ENCODE measurements around the gene USP4. TPM values are rescaled to one million over a fixed set of nuclear protein-coding genes. Genes with fewer than 3 reads are reported as not detected.
"Not testable (repeated sequence)": the region's sequence is repeated elsewhere in the genome, so short reads cannot be mapped to it uniquely, and the experiment has no call there.

Gene USP4
- total RNA-seq, 3 donors from 2014 or later: 26.3 to 32.8 (median 29.9) TPM

DNA sequence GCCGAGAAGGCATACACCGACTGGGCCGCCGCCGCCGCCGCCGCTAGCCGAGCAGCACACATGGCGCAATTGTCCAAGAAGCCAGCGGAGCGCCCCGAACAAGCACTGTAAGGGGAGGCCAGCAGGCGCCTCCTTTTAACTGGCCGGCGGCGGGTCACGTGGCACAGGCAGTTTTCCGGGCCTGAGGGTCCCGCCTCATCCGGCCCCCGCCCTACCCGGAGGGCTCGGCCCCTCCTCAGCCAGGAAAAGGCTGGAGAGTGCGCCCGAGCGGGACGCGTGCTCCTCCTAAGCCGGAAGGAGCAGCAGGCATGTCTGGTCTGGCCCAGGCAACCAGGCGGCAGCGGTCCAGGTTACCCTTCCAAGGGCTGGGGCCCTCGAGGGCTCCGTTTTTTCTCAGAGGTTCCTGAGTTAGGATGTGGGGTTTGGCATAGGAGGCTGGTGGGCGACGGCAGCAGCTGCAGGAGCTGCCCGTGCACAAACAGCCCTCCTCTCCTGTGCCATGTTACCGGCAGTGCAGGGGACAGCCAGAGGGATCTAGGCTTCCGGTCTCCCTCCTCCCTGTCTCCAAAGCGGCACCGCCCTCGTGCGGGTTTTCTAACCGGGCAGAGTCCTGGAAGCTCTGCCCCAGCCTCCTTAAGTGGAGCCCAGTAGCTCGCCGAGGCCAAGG, 18.5 kb upstream of the USP4 start, which contains the start of gene GPX1:
TSS of gene GPX1 (minus strand) at position 137 of the 667 bp plus-strand sequence. CDS start at position 62, 75 bp downstream.
- intact Hi-C loops (cut with DNase I; ENCODE audit: low total_unique reads): no loop called here
- Histone ChIP-seq H3K4me3 (peak within 1 kb of the TSS; percentile 76 to 97 (median 80)), H3K4me1 (peaks cover 0 to 10% of the 10 kb centered on the region in 2 donors), H3K36me3 (no peaks in the 10 kb centered on the region), H3K9me3 (no peaks in the 10 kb centered on the region), H3K27me3 (no peaks in the 10 kb centered on the region), H3K27ac (peak within 1 kb of the TSS; percentile 89 to 97)
- peak; percentile 89 to 91 for DNase-seq (ENCODE audit: low spot score in 2 of 2)
- TF ChIP-seq POLR2A (IDR thresholded peaks at IDR 0.05): peak; percentile 90
- TF ChIP-seq POLR2AphosphoS5 (IDR thresholded peaks at IDR 0.05): peak; percentile 80 to 90 (median 87)
- TF ChIP-seq, protein P1, sequence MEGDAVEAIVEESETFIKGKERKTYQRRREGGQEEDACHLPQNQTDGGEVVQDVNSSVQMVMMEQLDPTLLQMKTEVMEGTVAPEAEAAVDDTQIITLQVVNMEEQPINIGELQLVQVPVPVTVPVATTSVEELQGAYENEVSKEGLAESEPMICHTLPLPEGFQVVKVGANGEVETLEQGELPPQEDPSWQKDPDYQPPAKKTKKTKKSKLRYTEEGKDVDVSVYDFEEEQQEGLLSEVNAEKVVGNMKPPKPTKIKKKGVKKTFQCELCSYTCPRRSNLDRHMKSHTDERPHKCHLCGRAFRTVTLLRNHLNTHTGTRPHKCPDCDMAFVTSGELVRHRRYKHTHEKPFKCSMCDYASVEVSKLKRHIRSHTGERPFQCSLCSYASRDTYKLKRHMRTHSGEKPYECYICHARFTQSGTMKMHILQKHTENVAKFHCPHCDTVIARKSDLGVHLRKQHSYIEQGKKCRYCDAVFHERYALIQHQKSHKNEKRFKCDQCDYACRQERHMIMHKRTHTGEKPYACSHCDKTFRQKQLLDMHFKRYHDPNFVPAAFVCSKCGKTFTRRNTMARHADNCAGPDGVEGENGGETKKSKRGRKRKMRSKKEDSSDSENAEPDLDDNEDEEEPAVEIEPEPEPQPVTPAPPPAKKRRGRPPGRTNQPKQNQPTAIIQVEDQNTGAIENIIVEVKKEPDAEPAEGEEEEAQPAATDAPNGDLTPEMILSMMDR (IDR thresholded peaks at IDR 0.05): no peak

DNA sequence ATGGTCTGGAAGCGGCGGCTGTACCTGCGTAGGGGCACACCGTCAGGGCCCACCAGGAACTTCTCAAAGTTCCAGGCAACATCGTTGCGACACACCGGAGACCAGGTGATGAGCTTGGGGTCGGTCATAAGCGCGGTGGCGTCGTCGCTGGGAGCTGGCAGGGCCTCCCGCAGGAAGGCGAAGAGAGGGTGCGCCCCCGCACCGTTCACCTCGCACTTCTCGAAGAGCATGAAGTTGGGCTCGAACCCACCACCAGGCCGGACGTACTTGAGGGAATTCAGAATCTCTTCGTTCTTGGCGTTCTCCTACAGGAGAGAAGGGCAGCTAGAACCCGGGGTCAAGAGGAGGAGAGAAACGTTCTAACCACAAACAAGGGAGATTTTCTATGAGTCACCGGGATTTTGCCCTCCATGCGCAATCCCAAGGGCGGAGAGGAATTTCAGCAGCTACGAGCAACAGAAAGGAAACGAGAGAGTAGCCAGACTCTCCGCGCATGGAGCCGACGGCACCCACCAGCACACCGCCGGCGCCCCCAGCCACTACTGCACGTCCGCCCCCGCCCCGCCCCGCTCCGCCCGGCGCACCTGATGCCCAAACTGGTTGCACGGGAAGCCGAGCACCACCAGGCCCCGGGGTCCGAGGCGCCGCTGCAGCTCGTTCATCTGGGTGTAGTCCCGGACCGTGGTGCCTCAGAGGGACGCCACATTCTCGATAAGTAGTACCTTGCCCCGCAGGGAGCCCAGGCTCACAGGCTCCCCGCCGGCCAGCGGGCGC, 17.8 kb upstream of the USP4 start:
- intact Hi-C loops (cut with DNase I; ENCODE audit: low total_unique reads); H3K36me3 ChIP-seq; H3K4me1 ChIP-seq: not testable (repeated sequence)

DNA sequence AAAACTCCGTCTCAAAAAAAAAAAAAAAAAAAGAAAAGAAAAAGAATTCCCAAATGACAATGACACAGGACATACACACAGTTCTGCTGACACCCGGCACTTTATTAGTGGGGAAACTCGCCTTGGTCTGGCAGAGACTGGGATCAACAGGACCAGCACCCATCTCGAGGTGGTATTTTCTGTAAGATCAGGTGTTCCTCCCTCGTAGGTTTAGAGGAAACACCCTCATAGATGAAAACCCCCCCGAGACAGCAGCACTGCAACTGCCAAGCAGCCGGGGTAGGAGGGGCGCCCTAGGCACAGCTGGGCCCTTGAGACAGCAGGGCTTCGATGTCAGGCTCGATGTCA, 17.2 kb upstream of the USP4 start:
- H3K4me1 ChIP-seq; intact Hi-C loops (cut with DNase I; ENCODE audit: low total_unique reads); H3K36me3 ChIP-seq; H3K9me3 ChIP-seq; DNase-seq (ENCODE audit: low spot score in 2 of 2); H3K27me3 ChIP-seq: not testable (repeated sequence)
- peak overlapping the region; percentile 76 to 97 (median 80) for H3K4me3 ChIP-seq
- peak overlapping the region; percentile 89 to 97 for H3K27ac ChIP-seq

More for the DNA sequence above, 17.8 kb upstream of the USP4 start:
- peak overlapping the region; percentile 89 to 97 for H3K27ac ChIP-seq
- H3K9me3 ChIP-seq, H3K27me3 ChIP-seq: not testable (repeated sequence)
- peak; percentile 36 to 54 for DNase-seq (ENCODE audit: low spot score in 2 of 2)
- H3K4me3 ChIP-seq: peak overlapping the region; percentile 76 to 97 (median 80)

DNA sequence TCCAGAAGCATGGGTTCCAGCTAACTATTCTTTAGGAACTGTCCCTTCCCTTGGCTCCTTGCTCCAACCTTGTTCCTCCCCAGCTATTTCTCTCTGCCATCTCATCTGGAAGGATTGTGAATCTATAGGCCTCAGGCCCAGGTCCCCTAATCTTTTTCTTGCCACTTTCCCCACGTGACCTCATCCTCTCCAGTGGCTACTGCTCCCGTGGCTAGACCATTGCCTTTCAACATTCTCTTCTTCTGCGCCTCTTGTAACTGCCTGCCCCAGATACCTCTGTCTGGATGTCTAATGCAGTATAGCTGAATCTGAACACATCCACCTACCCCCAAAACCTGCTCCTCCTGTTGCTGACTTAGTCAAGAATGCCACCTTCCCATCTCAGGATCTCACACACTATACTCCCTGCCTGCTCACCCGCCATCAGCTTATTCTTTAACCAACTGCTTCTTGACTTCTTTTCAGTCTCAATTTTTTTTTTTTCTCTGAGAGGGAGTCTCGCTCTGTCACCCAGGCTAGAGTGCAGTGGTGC, 13.1 kb upstream of the USP4 start:
- intact Hi-C loops (cut with DNase I; ENCODE audit: low total_unique reads): no loop called here
- no peaks in the 10 kb centered on the region for H3K27me3 ChIP-seq
- no peak for TF ChIP-seq POLR2AphosphoS5 (IDR thresholded peaks at IDR 0.05)
- TF ChIP-seq, protein P1 (IDR thresholded peaks at IDR 0.05): no peak
- no peak for TF ChIP-seq POLR2A (IDR thresholded peaks at IDR 0.05)
- H3K36me3 ChIP-seq: no peaks in the 10 kb centered on the region
- H3K27ac ChIP-seq: peak overlapping the region; percentile 75 to 86
- no peak overlapping the region for H3K4me3 ChIP-seq
- no peaks in the 10 kb centered on the region for H3K9me3 ChIP-seq
- no peak for DNase-seq (ENCODE audit: low spot score in 2 of 2)
- H3K4me1 ChIP-seq: peaks cover 0 to 5% of the 10 kb centered on the region in 2 donors

DNA sequence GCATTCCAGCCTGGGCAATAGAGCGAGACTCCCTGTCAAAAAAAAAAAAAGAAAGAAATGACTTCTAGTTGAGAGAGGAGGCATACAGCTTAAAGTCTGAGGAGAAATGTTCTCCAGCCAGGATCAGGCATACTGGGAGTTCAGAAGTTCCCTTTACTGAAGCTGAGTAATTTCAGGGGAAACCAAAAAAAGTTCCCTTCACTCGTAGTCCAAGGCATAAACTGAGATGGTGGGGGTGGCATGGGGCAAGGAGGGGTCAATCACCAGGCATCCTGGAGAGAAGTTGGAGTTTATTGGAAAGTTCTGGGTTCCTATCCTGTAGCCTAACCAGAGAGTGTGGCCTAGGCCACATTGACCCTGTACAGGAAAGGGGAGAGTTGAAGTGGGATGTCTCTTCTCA, 12.4 kb upstream of the USP4 start:
- H3K9me3 ChIP-seq: no peaks in the 10 kb centered on the region
- H3K36me3 ChIP-seq: no peaks in the 10 kb centered on the region
- TF ChIP-seq POLR2A (IDR thresholded peaks at IDR 0.05) (no peak), POLR2AphosphoS5 (IDR thresholded peaks at IDR 0.05) (no peak)
- TF ChIP-seq, protein P1 (IDR thresholded peaks at IDR 0.05): no peak
- H3K27ac ChIP-seq: peak overlapping the region; percentile 75 to 86
- no peak overlapping the region for H3K4me3 ChIP-seq
- intact Hi-C loops (cut with DNase I; ENCODE audit: low total_unique reads): no loop called here
- peaks cover 0 to 5% of the 10 kb centered on the region in 2 donors for H3K4me1 ChIP-seq
- DNase-seq (ENCODE audit: low spot score in 2 of 2): no peak
- H3K27me3 ChIP-seq: no peaks in the 10 kb centered on the region

DNA sequence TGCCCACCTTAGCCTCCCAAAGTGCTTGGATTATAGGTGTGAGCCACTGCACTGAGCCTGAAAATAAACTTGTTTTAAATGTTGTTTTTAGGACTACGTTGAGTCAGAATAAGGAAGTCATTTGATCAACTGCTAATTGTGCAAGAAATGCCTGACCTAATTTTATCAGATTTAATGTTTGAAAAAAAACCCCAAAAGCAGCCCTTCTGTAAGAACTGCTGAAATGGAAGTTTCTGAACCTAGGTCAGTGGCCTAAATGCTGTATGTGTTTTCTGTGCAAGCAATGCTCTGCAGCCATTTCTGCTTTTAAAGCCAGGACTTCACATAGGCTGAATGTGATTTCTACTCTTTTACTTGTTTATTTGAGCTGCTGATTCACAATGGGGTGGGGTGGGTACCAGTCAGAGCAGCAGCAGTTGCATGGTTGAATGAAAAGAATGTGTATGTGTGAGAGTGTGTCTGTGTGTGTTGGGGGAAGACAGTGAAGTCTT, 11.7 kb upstream of the USP4 start:
- H3K4me3 ChIP-seq: no peak overlapping the region
- H3K9me3 ChIP-seq: no peaks in the 10 kb centered on the region
- H3K27me3 ChIP-seq: no peaks in the 10 kb centered on the region
- intact Hi-C loops (cut with DNase I; ENCODE audit: low total_unique reads): no loop called here
- TF ChIP-seq, protein P1 (IDR thresholded peaks at IDR 0.05): no peak
- TF ChIP-seq POLR2A (IDR thresholded peaks at IDR 0.05) (no peak), POLR2AphosphoS5 (IDR thresholded peaks at IDR 0.05) (no peak)
- no peak for DNase-seq (ENCODE audit: low spot score in 2 of 2)
- peaks cover 0 to 5% of the 10 kb centered on the region in 2 donors for H3K4me1 ChIP-seq
- H3K27ac ChIP-seq: peak overlapping the region; percentile 75 to 86
- H3K36me3 ChIP-seq: no peaks in the 10 kb centered on the region
